Measurements from ENCODE around the gene GDF10. TPM values are rescaled to one million over a fixed set of nuclear protein-coding genes. Genes with fewer than 3 reads are reported as not detected.

Gene GDF10
- total and polyA plus RNA-seq, 2 donors (not counting 3 experiments of a cell fraction or from before 2014, with no cell fraction given), result not detected

DNA sequence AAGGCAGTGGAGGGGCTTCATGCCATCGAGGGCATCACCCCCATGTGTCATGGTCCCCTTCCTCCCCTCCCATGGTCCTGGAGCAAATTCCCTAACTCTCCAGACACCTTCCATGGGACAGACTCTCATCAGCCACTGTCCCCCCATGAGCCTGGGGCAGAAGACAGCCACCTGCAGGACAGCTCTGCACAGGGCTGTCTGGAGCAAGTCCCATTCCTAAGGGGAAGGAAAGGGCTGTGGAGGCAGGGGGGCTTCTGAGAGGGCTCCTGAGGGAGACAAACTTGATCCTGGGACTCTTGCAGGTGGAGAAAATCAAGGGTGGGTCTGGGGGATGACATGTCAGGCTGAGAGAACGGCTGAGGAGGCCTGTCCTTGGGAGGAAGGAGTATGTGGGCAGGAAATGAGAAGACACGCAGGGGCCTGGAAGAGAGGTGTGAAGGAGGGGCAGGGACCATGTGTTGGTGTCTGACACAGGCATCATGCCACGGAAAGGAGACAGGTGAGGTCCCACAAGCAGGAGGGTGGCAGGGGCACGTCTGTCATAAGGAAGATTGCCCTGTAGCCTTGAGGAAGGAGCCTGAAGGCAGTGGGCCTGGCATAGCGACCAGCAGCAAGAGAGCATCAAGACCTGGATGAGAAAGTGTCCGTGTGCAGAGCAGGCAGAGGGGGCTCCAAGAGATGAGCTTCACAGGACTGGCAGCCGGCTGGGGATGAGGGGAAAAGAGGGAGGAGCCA is 14.4 kb upstream of the GDF10 start:
- FAIRE-seq (no peak), DNase-seq (ENCODE audit: low read depth, low spot score) (no peak)
- Histone ChIP-seq H3K9me1 (replicated peaks; ENCODE audit: control insufficient read depth, extremely low read depth, insufficient read depth, low read length) (no peaks in the 10 kb centered on the region), H3K27me3 (ENCODE audit: control insufficient read depth in 2 of 2, insufficient read depth in 2 of 2, low read length in 2 of 2) (no peaks in the 10 kb centered on the region), H3K79me2 (ENCODE audit: control insufficient read depth, insufficient read depth, low read length) (no peaks in the 10 kb centered on the region), H3K9me3 (replicated peaks; ENCODE audit: control insufficient read depth, insufficient read depth, low read length) (no peaks in the 10 kb centered on the region), H3K36me3 (ENCODE audit: control insufficient read depth in 2 of 2, extremely low read depth in 1 of 2, insufficient read depth in 2 of 2, low read length in 2 of 2) (no peaks in the 10 kb centered on the region), H2AFZ (ENCODE audit: low read depth, low read length) (no peak overlapping the region), H3K27ac (ENCODE audit: insufficient read depth, low read depth, low read length) (no peak overlapping the region), H3K4me1 (ENCODE audit: control insufficient read depth, extremely low read depth, insufficient read depth, low read length) (no peaks in the 10 kb centered on the region), H4K20me1 (replicated peaks; ENCODE audit: control insufficient read depth, extremely low read depth, insufficient read depth, low read length) (no peaks in the 10 kb centered on the region), H3K9ac (replicated peaks; ENCODE audit: extremely low read depth, insufficient read depth, low read length) (no peak overlapping the region), H3K4me2 (ENCODE audit: insufficient read depth, low read length) (no peak overlapping the region), H3K4me3 (replicated peaks in 1 of 3; ENCODE audit: insufficient read depth in 1 of 3, low read depth in 1 of 3, low read length in 3 of 3) (no peak overlapping the region)
- ChIA-PET CTCF (interaction anchor here (1.4 kb wide), 1 partner anchor 238 kb away, joined by 4 read pairs; no protein-coding TSS in a partner anchor), POLR2A (no interaction called here)
- intact Hi-C loops (cut with micrococcal nuclease) (no loop called here), dilution Hi-C loops (cut with MboI; ENCODE audit: extremely low pct_ligation_motif_present, low sequenced_read_pairs) (no loop called here)
- no peak for TF ChIP-seq FOS (IDR thresholded peaks at IDR 0.05; ENCODE audit: borderline replicate concordance, insufficient read depth, low read length)
- no peak for TF ChIP-seq POLR2A (IDR thresholded peaks at IDR 0.05; ENCODE audit: low read depth, low read length)
- TF ChIP-seq, protein P1, sequence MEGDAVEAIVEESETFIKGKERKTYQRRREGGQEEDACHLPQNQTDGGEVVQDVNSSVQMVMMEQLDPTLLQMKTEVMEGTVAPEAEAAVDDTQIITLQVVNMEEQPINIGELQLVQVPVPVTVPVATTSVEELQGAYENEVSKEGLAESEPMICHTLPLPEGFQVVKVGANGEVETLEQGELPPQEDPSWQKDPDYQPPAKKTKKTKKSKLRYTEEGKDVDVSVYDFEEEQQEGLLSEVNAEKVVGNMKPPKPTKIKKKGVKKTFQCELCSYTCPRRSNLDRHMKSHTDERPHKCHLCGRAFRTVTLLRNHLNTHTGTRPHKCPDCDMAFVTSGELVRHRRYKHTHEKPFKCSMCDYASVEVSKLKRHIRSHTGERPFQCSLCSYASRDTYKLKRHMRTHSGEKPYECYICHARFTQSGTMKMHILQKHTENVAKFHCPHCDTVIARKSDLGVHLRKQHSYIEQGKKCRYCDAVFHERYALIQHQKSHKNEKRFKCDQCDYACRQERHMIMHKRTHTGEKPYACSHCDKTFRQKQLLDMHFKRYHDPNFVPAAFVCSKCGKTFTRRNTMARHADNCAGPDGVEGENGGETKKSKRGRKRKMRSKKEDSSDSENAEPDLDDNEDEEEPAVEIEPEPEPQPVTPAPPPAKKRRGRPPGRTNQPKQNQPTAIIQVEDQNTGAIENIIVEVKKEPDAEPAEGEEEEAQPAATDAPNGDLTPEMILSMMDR (IDR thresholded peaks at IDR 0.05; ENCODE audit: extremely low read depth in 1 of 2, insufficient read depth in 1 of 2, low read depth in 1 of 2, low read length in 2 of 2), result no peak
- TF ChIP-seq GATA2 (IDR thresholded peaks at IDR 0.05; ENCODE audit: insufficient read depth, insufficient read length, low read depth, low read length), result no peak
- no peak for TF ChIP-seq POLR2AphosphoS5 (IDR thresholded peaks at IDR 0.05; ENCODE audit: insufficient read depth, low read depth, low read length)
- no peak for TF ChIP-seq MYC (IDR thresholded peaks at IDR 0.05; ENCODE audit: low read depth, low read length)
- TF ChIP-seq, protein P2, sequence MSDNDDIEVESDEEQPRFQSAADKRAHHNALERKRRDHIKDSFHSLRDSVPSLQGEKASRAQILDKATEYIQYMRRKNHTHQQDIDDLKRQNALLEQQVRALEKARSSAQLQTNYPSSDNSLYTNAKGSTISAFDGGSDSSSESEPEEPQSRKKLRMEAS (IDR thresholded peaks at IDR 0.05; ENCODE audit: insufficient read depth, insufficient read length), result no peak
- TF ChIP-seq EZH2 (IDR thresholded peaks at IDR 0.05; ENCODE audit: borderline replicate concordance, low read depth, low read length, severe bottlenecking), result no peak
- BruUV-seq (replicated peaks), result no TSS peak
